IMR-90 (cell line): ENCODE measurements around the gene WDR27. TPM values are rescaled to one million over a fixed set of nuclear protein-coding genes. Genes with fewer than 3 reads are reported as not detected.
A peak's percentile ranks its signal among the peaks of the same experiment; 100 is the strongest.

ENCODE experiments used
- ATAC-seq: fragments of 200-7000 bp; cut with Tn5 transposase; 2 replicates; pipeline ENCODE4 v1.9.1; 2020; ENCODE audit warnings: low read depth, mild to moderate bottlenecking, moderate library complexity
- BruUV-seq: library from RNA; stranded (reverse); fragments of 400-500 nt; replicated peaks from 2 replicates; lab custom pipeline; 2021; lab: Mats Ljungman, UMichigan
- CTCF ChIA-PET: fragments of 300-600 bp; formaldehyde crosslinking; extraction: SDS; loops from one replicate; lab custom pipeline; 2021; ENCODE audit warnings: antibody characterized with exemption; lab: Yijun Ruan, JAX
- POLR2A ChIA-PET: fragments of 300-600 bp; sonication (Branson Sonifier 250); formaldehyde crosslinking; loops from one replicate; lab custom pipeline; 2022; ENCODE audit warnings: antibody characterized with exemption; ENCODE audit not compliant: unreplicated experiment; lab: Charles Lee
- DNase-seq: peaks from one replicate; pipeline ENCODE4 v3.0.0; 2013
- H2AFZ ChIP-seq: replicated peaks from 2 replicates; pipeline ENCODE3; 2013; ENCODE audit warnings: low read length, mild to moderate bottlenecking; ENCODE audit not compliant: poor library complexity
- H2AK5ac ChIP-seq: 2 replicates; pipeline ENCODE4 v1.6.1; 2013; ENCODE audit warnings: low read depth, low read length, inconsistent platforms
- H2AK9ac ChIP-seq: replicated peaks from 2 replicates; pipeline ENCODE3; 2013; ENCODE audit warnings: mild to moderate bottlenecking, low read depth, low read length, moderate library complexity; ENCODE audit not compliant: poor library complexity
- H2BK120ac ChIP-seq: 2 replicates; pipeline ENCODE4 v1.6.1; 2013; ENCODE audit warnings: low read depth, low read length, inconsistent platforms
- H2BK15ac ChIP-seq: 3 replicates; pipeline ENCODE4 v1.6.1; 2013; ENCODE audit warnings: low read depth, low read length, inconsistent platforms
- H2BK20ac ChIP-seq: 2 replicates; pipeline ENCODE4 v1.6.1; 2013; ENCODE audit warnings: low read depth, mild to moderate bottlenecking, inconsistent platforms, low read length, moderate library complexity
- H2BK5ac ChIP-seq: 2 replicates; pipeline ENCODE4 v1.6.1; 2013; ENCODE audit warnings: mild to moderate bottlenecking, low read depth, low read length, inconsistent platforms; ENCODE audit not compliant: poor library complexity, severe bottlenecking
- H3K14ac ChIP-seq: replicated peaks from 2 replicates; pipeline ENCODE4 v1.6.1; 2013; ENCODE audit warnings: low read depth, low read length, inconsistent platforms
- H3K18ac ChIP-seq: 2 replicates; pipeline ENCODE4 v1.6.1; 2013; ENCODE audit warnings: low read depth, low read length, control low read depth
- H3K23ac ChIP-seq: 2 replicates; pipeline ENCODE4 v1.6.1; 2013; ENCODE audit warnings: low read depth, low read length, inconsistent platforms
- H3K27ac ChIP-seq: 2 replicates; pipeline ENCODE4 v1.5.1; 2013; ENCODE audit warnings: mild to moderate bottlenecking, control low read depth, low read length; ENCODE audit not compliant: insufficient read depth
- H3K27me3 ChIP-seq: 2 replicates; pipeline ENCODE4 v1.6.1; 2013; ENCODE audit warnings: low read length; ENCODE audit not compliant: control insufficient read depth, insufficient read depth
- H3K36me3 ChIP-seq: 2 replicates; pipeline ENCODE4 v1.6.1; 2013; ENCODE audit warnings: low read length, mixed read lengths; ENCODE audit not compliant: control insufficient read depth, insufficient read depth
- H3K4ac ChIP-seq: 2 replicates; pipeline ENCODE4 v1.6.1; 2013; ENCODE audit warnings: low read depth, low read length, inconsistent platforms
- H3K4me1 ChIP-seq: 2 replicates; pipeline ENCODE4 v1.6.1; 2013; ENCODE audit warnings: low read length, mixed read lengths; ENCODE audit not compliant: control insufficient read depth, insufficient read depth
- H3K4me2 ChIP-seq: 2 replicates; pipeline ENCODE4 v1.6.1; 2013; ENCODE audit warnings: low read depth, mild to moderate bottlenecking, control low read depth, low read length, moderate library complexity
- H3K4me3 ChIP-seq: 2 replicates; pipeline ENCODE4 v1.5.1; 2013; ENCODE audit warnings: low read depth, mild to moderate bottlenecking, control low read depth, low read length, moderate library complexity; ENCODE audit not compliant: insufficient read depth
- H3K56ac ChIP-seq: 2 replicates; pipeline ENCODE4 v1.6.1; 2013; ENCODE audit warnings: low read length, inconsistent platforms; ENCODE audit not compliant: insufficient read depth; ENCODE audit errors: extremely low read depth
- H3K79me1 ChIP-seq, 2 experiments: 2 replicates each; pipeline ENCODE4 v1.6.1; 2013; ENCODE audit warnings: low read length in 2 of 2, inconsistent platforms in 1 of 2, low read depth in 1 of 2
- H3K9ac ChIP-seq: 2 replicates; pipeline ENCODE4 v1.6.1; 2013; ENCODE audit warnings: low read depth, low read length, control low read depth
- H3K9me1 ChIP-seq: 2 replicates; pipeline ENCODE4 v1.6.1; 2013; ENCODE audit warnings: low read length, inconsistent platforms; ENCODE audit not compliant: insufficient read depth
- H3K9me3 ChIP-seq: 2 replicates; pipeline ENCODE4 v1.6.1; 2013; ENCODE audit warnings: low read length; ENCODE audit not compliant: control insufficient read depth, insufficient read depth
- H4K20me1 ChIP-seq: 2 replicates; pipeline ENCODE4 v1.6.1; 2013; ENCODE audit warnings: low read length, inconsistent platforms; ENCODE audit not compliant: insufficient read depth
- H4K5ac ChIP-seq: 2 replicates; pipeline ENCODE4 v1.6.1; 2013; ENCODE audit warnings: mild to moderate bottlenecking, low read depth, low read length, control low read depth
- H4K8ac ChIP-seq, 2 experiments: 2 replicates each; pipeline ENCODE4 v1.6.1; 2013; ENCODE audit warnings: low read depth in 2 of 2, low read length in 2 of 2, control low read depth in 1 of 2, inconsistent platforms in 1 of 2
- H4K91ac ChIP-seq: 2 replicates; pipeline ENCODE4 v1.6.1; 2013; ENCODE audit warnings: low read depth, low read length, inconsistent platforms; ENCODE audit not compliant: insufficient read depth
- BHLHE40 ChIP-seq: fragments of 150-350 bp; IDR thresholded peaks from 2 replicates; pipeline ENCODE4 v1.6.1; 2016; ENCODE audit warnings: mild to moderate bottlenecking, low read depth, low read length
- CTCF ChIP-seq: conservative IDR thresholded peaks from 2 replicates; pipeline ENCODE4 v1.5.1; 2012; ENCODE audit warnings: mild to moderate bottlenecking, low read depth, low read length, improper control_type of control experiment
- ELK1 ChIP-seq: fragments of 150-350 bp; IDR thresholded peaks from 2 replicates; pipeline ENCODE4 v1.6.1; 2016; ENCODE audit warnings: low read depth, mild to moderate bottlenecking, low read length, moderate library complexity, borderline replicate concordance
- MAFK ChIP-seq: IDR thresholded peaks from 2 replicates; pipeline ENCODE4 v1.6.1; 2012; ENCODE audit warnings: low read depth, low read length, improper control_type of control experiment
- MXI1 ChIP-seq: IDR thresholded peaks from 2 replicates; pipeline ENCODE4 v1.6.1; 2012; ENCODE audit warnings: low read depth, mild to moderate bottlenecking, low read length, moderate library complexity, borderline replicate concordance
- NFE2L2 ChIP-seq: fragments of 150-350 bp; IDR thresholded peaks from 2 replicates; pipeline ENCODE4 v1.6.1; 2016; ENCODE audit warnings: low read depth, mild to moderate bottlenecking, low read length
- RAD21 ChIP-seq: IDR thresholded peaks from 2 replicates; pipeline ENCODE4 v1.6.1; 2012; ENCODE audit warnings: low read length, improper control_type of control experiment
- SMC3 ChIP-seq: fragments of 150-350 bp; IDR thresholded peaks from 2 replicates; pipeline ENCODE4 v1.6.1; 2016; ENCODE audit warnings: low read depth, mild to moderate bottlenecking, antibody characterized with exemption, low read length, moderate library complexity
- WGBS, 2 experiments: methylation state at CpG; one replicate each; pipeline versions ENCODE4 v1.1.5 to v1.1.7; 2013; ENCODE audit warnings: missing lambda C conversion rate in 2 of 2; ENCODE audit not compliant: insufficient read length in 1 of 2; ENCODE audit errors: extremely low coverage in 2 of 2; 5-methylcytosine and 5-hydroxymethylcytosine counted together
- dilution Hi-C: fragments of 300-500 bp; cut with HindIII; formaldehyde crosslinking; loops from one replicate; pipeline ENCODE4 v1.14.3; 2018; ENCODE audit warnings: low sequenced_read_pairs; ENCODE audit not compliant: unreplicated experiment
- in situ Hi-C: fragments of 300-500 bp; cut with MboI; formaldehyde crosslinking; loops from 3 replicates; pipeline ENCODE4 v1.14.3; 2019; ENCODE audit warnings: low sequenced_read_pairs, inconsistent platforms, mixed read lengths
- intact Hi-C: fragments of 100-400 bp; cut with micrococcal nuclease; formaldehyde crosslinking; loops from 2 replicates; pipeline ENCODE4 v1.10.0; 2022
- polyA plus RNA-seq, 3 experiments: library from polyadenylated mRNA; depleted of rRNA; stranded (reverse); fragments of >200 nt; gene quantifications; 2 replicates each; pipeline ENCODE4 v1.2.3, GENCODE V29; 2012; ENCODE audit warnings: low replicate concordance in 1 of 3
- total RNA-seq: library from RNA; depleted of rRNA; stranded (reverse); fragments of >200 nt; gene quantifications from 2 replicates; pipeline ENCODE4 v1.2.3, GENCODE V29; 2012

Gene WDR27
- total and polyA plus RNA-seq, 2 of the 4 experiments (the other 2 are of a cell fraction) = 7.0 to 18.5 TPM

DNA sequence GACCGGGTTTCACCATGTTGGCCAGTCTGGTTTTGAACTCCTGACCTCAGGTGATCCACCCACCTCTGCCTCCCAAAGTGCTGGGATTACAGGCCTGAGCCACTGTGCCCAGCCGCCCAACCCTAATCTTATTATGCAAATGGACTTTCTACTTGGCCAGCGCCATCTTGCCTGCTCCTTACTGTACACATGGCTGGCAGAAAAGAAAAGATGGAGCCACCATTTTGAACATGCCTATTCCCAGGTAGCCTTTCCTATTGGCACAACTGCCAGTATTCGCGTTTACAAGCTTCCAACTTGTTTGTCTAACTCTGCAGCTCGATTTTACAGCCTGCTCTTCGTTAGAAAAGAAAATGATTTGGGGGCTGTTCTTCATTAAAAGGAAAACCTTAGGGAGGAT lies 84.3 kb downstream of the WDR27 start:
- Histone ChIP-seq H3K18ac (no peak overlapping the region), H3K4me1 (peaks cover 15% of the 10 kb centered on the region), H2AK9ac (no peak overlapping the region), H3K4ac (no peak overlapping the region), H3K36me3 (no peaks in the 10 kb centered on the region), H3K56ac (no peak overlapping the region), H4K91ac (no peak overlapping the region; the same call in 1 of the 2 replicates), H4K20me1 (0 out of 2 replicates have a peak, but pooled peaks cover 3% of the 10 kb centered on the region), H2BK20ac (no peak overlapping the region), H2AFZ (no peak overlapping the region), H3K9me3 (no peaks in the 10 kb centered on the region), H4K8ac (no peak overlapping the region), H3K14ac (no peak overlapping the region), H3K9me1 (peaks cover 16% of the 10 kb centered on the region), H3K4me2 (no peak overlapping the region), H3K4me3 (no peak overlapping the region), H3K79me1 (peaks cover 0 to 4% of the 10 kb centered on the region in 2 experiments; a peak in 1 of 4 replicates), H4K5ac (no peak overlapping the region), H3K27me3 (no peaks in the 10 kb centered on the region), H2BK120ac (0 out of 2 replicates have a peak overlapping the region, but pooled peaks have one; percentile 45), H3K27ac (no peak overlapping the region), H3K9ac (no peak overlapping the region), H2AK5ac (no peak overlapping the region), H2BK5ac (no peak overlapping the region), H2BK15ac (0 out of 3 replicates have a peak overlapping the region, but pooled peaks have one; percentile 45), H3K23ac (no peak overlapping the region)
- dilution Hi-C loops (no loop called here), in situ Hi-C loops (no loop called here), intact Hi-C loops (no loop called here)
- no CpG with 5 or more reads among the region's 7 CpGs for WGBS, 2 experiments
- no TSS peak for BruUV-seq
- ChIA-PET POLR2A (no interaction called here), CTCF (no interaction called here)
- DNase-seq (no peak), ATAC-seq (no peak)
- TF ChIP-seq SMC3 (no peak), MXI1 (no peak), ELK1 (no peak), MAFK (no peak), RAD21 (no peak), CTCF (no peak), NFE2L2 (no peak), BHLHE40 (no peak)
